GM21717 (cell line): ENCODE measurements around the gene ALG14.
A peak's percentile ranks its signal among the peaks of the same experiment; 100 is the strongest.
"Not testable (repeated sequence)": the region's sequence is repeated elsewhere in the genome, so short reads cannot be mapped to it uniquely, and the experiment has no call there.

ENCODE experiments used
- ATAC-seq: cut with Tn5 transposase; IDR thresholded peaks from one replicate; pipeline ENCODE4 v1.9.1; 2021; ENCODE audit warnings: mild to moderate bottlenecking, moderate library complexity; ENCODE audit not compliant: unreplicated experiment

ALG14 gene

GRCh38 chr1:95043141-95043980 is 29.4 kb downstream of the ALG14 start:
- peak; percentile 94 for ATAC-seq

DNA sequence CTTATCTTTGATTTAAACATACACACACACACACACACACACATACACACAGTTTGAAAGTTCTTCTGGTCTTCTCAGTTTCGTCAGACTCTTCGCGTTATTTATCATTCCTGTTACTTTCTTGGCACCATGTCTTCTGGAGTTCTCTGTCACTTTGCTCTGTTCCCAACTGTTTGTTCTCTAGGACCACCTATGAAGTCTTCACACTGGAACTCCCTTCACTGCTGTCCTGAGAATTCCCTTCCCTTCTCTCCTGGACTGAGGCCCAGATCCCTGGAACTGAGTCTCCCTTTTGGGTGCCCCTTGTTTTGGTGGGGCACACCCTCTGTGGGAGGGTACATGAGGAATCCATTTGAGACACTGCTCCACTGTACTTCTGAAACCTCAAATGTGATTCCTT is 30.5 kb downstream of the ALG14 start:
- ATAC-seq, result no peak

DNA sequence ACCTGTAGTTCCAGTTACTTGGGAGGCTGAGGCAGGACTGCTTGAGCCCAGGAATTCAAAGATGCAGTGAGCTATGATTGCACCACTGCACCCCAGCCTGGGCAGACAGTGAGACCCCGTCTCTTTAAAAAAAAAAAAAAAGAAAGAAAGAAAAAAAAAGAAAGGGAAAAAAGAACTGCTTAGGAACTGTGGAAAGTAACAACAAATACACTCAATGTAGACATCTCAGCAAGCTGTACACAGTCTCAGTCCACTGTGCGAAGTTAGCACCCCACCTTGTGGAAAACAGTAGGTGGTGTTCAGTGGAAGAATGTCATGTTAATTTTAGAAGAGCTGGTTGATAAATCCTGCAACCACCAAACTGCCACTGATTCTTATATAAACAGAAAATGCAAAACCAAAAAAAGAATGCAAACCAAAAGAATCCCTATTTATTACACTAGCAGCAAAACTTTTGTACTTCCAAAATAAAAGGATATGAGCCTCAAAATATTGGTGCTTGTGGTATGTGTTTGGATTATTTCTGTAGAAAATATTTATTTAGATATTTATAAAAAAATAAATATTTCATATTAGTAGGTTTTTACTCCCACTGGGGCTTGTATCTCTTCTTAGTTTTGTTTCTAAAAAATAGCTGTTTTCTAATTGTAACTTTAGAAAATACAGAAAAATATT is 31.1 kb downstream of the ALG14 start:
- no peak for ATAC-seq

GRCh38 chr1:95040032-95040525 is 32.7 kb downstream of the ALG14 start:
- ATAC-seq, result no peak

DNA sequence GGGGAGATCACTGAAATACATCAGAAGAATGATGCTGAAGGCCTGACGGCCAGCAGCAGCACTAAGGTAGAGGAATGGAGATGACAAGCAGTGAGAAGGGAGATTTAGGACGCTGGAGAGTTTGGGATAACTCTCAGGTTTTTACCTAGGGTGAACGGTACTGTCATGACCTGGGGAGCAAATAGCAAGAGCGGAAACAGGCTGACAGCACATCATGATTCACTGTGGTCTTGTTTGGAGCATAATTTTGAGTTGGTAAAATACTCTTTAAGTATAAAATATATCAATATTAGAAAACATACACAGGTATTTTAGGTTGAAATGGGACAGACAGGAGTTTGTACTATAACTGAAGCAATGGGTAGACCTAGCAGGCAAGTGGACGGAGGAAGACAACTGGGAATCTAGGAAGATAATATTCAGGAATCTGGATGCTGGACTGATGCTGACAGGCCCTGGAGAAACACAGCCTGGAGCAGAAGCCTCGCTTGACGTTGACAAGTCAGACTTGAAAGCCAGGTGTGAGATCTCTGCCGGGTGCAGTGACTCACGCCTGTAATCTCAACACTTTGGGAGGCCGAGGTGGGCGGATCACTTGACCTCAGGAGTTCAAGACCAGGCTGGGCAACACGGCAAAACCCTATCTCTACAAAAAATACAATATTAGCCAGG is 33.3 kb downstream of the ALG14 start:
- no peak for ATAC-seq

- ATAC-seq, result no peak
Observed at GRCh38 chr1:95035536-95035935, 37.2 kb downstream of the ALG14 start.

DNA sequence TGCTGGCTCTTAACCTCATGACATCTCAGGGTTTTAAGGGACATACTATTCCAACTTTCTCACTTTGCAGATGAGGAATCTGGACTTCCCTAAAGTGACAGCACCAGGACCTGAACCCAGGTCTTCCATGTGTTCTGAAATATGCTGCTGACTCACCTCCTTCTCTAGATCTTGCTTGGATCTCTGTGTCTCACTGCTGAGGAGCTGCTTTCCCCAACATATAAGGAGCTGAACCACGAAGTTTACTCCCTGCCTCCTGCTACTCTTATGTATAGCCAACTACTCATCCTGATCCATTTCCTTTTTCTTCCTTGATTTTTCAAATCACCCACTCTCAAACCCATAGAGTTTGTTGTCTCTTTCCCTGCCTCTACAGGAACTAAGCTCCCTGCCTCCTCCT is 38.2 kb downstream of the ALG14 start:
- no peak for ATAC-seq

- no peak for ATAC-seq
Observed at GRCh38 chr1:95033843-95034242, 38.9 kb downstream of the ALG14 start.

GRCh38 chr1:95029532-95029931 is 43.2 kb downstream of the ALG14 start:
- ATAC-seq, result no peak

- no peak for ATAC-seq
Observed at GRCh38 chr1:95028954-95029353, 43.8 kb downstream of the ALG14 start.

- ATAC-seq, result no peak
Observed at GRCh38 chr1:95027046-95027445, 45.7 kb downstream of the ALG14 start.

DNA sequence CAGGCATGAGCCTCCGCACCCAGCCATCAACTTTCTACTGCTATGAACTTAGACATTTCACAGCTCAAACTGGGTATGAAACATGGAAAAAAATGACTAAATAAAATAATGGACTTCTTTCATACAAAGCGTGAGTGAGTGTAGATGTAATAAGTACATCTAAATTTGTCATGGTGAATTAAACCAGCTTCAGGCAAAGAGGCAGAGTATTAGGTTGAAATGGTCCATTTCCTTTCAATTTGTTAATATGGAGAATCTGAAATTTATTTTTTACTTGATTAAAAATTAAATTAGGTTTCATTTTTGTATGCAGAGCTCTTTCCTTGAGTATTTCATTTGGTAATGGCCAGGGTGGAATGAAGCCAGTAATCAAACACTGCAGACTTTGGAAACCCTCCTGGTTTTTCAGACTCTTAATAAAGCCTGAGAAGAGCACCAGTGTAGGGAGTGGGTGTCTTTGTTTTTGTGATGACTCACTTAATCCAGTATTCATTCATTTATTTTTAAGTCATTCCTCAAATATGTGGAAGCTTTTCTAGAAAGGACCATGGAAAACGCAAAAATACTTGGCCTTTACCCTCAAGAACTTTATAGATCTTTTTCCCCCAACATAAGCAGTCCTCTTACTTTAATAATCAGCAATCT is 49.2 kb downstream of the ALG14 start:
- ATAC-seq, result no peak

GRCh38 chr1:95022644-95022926 is 50.2 kb downstream of the ALG14 start:
- no peak for ATAC-seq

GRCh38 chr1:95021805-95022643 is 50.7 kb downstream of the ALG14 start:
- ATAC-seq, result no peak

DNA sequence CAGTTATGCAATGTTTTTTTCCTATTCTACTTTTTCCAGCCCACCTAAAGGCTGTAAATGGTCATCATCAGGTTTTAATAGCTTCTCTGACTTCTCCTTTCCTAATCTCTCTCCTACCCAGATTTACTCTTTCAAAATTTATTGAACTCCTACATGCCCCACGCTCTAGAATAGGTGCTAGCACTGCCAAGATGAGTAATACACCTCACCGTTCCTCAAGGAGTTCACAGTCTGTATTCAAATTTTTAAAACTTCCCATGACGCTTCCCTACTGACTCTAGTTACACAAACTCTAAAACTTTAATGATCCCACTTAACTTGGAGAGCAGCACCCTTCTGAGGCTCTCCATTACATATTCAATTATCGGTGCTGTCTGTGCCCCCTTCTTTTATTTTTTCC is 51.6 kb downstream of the ALG14 start:
- no peak for ATAC-seq

- ATAC-seq, result not testable (repeated sequence)
Observed at GRCh38 chr1:95019466-95019865, 53.3 kb downstream of the ALG14 start.

DNA sequence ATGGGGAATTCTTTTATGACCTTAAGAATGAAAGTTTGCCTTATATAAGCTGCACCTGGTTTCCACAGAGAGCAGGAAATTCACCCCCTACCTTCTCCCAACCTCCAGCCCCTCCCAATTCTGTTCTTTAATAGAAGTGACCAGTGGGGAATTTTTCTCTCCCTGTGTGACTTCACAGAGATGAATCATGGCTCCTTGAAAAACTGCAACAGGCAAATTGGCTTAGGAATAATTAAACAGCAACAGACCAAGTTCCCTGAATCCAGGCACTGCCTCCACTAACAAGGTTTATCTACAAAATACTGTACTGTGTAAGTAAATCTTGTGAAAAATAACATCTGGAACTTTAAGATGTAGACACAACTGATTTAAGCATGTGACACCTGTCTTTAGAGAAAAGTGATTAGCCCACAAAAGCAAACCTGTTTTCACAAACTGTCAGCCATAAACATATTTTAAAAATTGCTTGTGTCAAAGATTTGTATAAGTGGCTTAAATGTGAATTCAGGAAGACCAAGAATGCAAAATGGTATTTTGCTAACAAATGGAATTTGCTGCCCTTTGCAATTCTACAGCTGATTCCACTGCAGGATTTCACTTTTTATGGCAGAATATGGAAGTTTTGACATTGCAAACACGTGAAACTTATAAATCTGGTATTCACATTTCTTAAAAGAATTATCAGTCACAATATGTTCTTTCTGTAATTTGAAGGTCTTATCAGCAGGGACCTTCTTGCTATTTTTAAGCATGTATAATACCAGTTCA is 54.0 kb downstream of the ALG14 start:
- no peak for ATAC-seq

GRCh38 chr1:95017775-95018174 is 55.0 kb downstream of the ALG14 start:
- no peak for ATAC-seq

DNA sequence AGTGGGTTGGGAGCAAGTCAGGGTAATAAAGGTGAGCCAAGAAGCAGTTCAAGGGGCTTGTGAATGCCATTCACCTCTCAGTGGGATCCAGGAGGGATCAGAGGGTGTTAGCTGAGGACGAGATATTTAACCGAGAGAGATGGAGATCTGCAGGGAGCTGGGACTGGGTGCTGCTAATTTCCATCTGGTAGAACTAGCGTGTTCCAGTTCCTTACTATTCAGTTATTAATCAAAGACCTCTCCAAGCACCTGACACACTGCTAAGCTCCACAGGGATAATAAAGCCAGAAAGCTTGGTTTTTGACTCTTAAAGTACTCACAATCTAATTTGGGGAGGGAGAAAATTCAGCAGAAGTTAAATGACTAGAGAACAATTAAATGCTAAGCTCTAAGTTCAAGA is 57.7 kb downstream of the ALG14 start:
- ATAC-seq, result no peak
